ENCODE measurements around the gene ZNF205. TPM values are rescaled to one million over a fixed set of nuclear protein-coding genes. Genes with fewer than 3 reads are reported as not detected.
"Not testable (repeated sequence)": the region's sequence is repeated elsewhere in the genome, so short reads cannot be mapped to it uniquely, and the experiment has no call there.

ZNF205 gene
- polyA plus RNA-seq, 1 experiment = 3.6 TPM

DNA sequence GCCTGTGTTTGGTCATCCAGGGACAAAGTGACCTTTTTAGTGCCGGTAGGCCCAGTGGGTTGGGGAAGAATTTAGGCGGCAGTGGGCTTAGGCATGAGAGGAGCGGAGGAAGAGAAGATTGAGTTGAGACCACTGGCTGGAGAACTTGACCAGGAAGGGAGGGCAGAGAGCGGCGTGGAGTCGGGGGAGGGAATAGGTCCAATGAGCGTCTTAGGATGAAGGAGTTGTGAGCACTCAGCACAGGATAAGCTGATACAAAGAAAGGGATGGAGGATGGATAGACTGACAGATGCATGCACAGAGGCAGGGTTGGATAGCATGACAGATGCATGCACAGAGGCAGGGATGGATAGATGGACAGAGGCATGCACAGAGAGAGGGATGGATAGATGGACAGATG, 38.9 kb upstream of the ZNF205 start:
- ChIA-PET CTCF (no interaction called here), POLR2A (no interaction called here)
- no peak overlapping the region for H3K4me3 ChIP-seq (ENCODE audit: low read depth, low read length)
- no peaks in the 10 kb centered on the region for H3K9me3 ChIP-seq (ENCODE audit: control insufficient read depth, insufficient read depth, low read length)
- DNase-seq (ENCODE audit: low read depth, low spot score) = no peak
- no peak overlapping the region for H3K27ac ChIP-seq (ENCODE audit: low read depth, low read length)
- H3K27me3 ChIP-seq (ENCODE audit: control insufficient read depth, insufficient read depth, low read length) = peaks cover 14% of the 10 kb centered on the region
- TF ChIP-seq CTCF (IDR thresholded peaks at IDR 0.05; ENCODE audit: low read depth, low read length) = no peak

GRCh38 chr16:3074860-3075522, 37.4 kb upstream of the ZNF205 start:
- ChIA-PET CTCF (interaction anchor here (0.6 kb wide), 3 partner anchors 37 to 1283 kb away, joined by 3 read pairs; no protein-coding TSS in a partner anchor), POLR2A (interaction anchor here (0.6 kb wide), 1 partner anchor 27 kb away, joined by 7 read pairs; no protein-coding TSS in a partner anchor)
- Histone ChIP-seq H3K27ac (ENCODE audit: low read depth, low read length) (no peak overlapping the region), H3K4me3 (ENCODE audit: low read depth, low read length) (no peak overlapping the region), H3K27me3 (ENCODE audit: control insufficient read depth, insufficient read depth, low read length) (peaks cover 19% of the 10 kb centered on the region), H3K9me3 (ENCODE audit: control insufficient read depth, insufficient read depth, low read length) (no peaks in the 10 kb centered on the region)
- no peak for DNase-seq (ENCODE audit: low read depth, low spot score)
- no peak for TF ChIP-seq CTCF (IDR thresholded peaks at IDR 0.05; ENCODE audit: low read depth, low read length)

GRCh38 chr16:3075523-3075915, 36.9 kb upstream of the ZNF205 start:
- no peak overlapping the region for H3K4me3 ChIP-seq (ENCODE audit: low read depth, low read length)
- CTCF ChIA-PET = interaction anchor here (0.6 kb wide), 2 partner anchors 777 to 1283 kb away, joined by 3 to 5 read pairs; no protein-coding TSS in a partner anchor
- peaks cover 23% of the 10 kb centered on the region for H3K27me3 ChIP-seq (ENCODE audit: control insufficient read depth, insufficient read depth, low read length)
- H3K9me3 ChIP-seq (ENCODE audit: control insufficient read depth, insufficient read depth, low read length) = no peaks in the 10 kb centered on the region
- TF ChIP-seq CTCF (IDR thresholded peaks at IDR 0.05; ENCODE audit: low read depth, low read length) = no peak
- POLR2A ChIA-PET = interaction anchor here (0.6 kb wide), 1 partner anchor 27 kb away, joined by 7 read pairs; no protein-coding TSS in a partner anchor
- DNase-seq (ENCODE audit: low read depth, low spot score) = no peak
- H3K27ac ChIP-seq (ENCODE audit: low read depth, low read length) = no peak overlapping the region

GRCh38 chr16:3075946-3076345, 36.4 kb upstream of the ZNF205 start:
- H3K4me3 ChIP-seq (ENCODE audit: low read depth, low read length); H3K9me3 ChIP-seq (ENCODE audit: control insufficient read depth, insufficient read depth, low read length); H3K27ac ChIP-seq (ENCODE audit: low read depth, low read length); POLR2A ChIA-PET; DNase-seq (ENCODE audit: low read depth, low spot score): not testable (repeated sequence)
- H3K27me3 ChIP-seq (ENCODE audit: control insufficient read depth, insufficient read depth, low read length) = peaks cover 27% of the 10 kb centered on the region
- CTCF ChIA-PET = interaction anchor here (0.6 kb wide), 1 partner anchor 776 kb away, joined by 5 read pairs; no protein-coding TSS in a partner anchor

- Histone ChIP-seq H3K4me3 (ENCODE audit: low read depth, low read length) (no peak overlapping the region), H3K27me3 (ENCODE audit: control insufficient read depth, insufficient read depth, low read length) (peaks cover 28% of the 10 kb centered on the region), H3K27ac (ENCODE audit: low read depth, low read length) (no peak overlapping the region), H3K9me3 (ENCODE audit: control insufficient read depth, insufficient read depth, low read length) (no peaks in the 10 kb centered on the region)
- ChIA-PET CTCF (interaction anchor here (1.1 kb wide), 1 partner anchor 73 kb away, joined by 3 read pairs; no protein-coding TSS in a partner anchor), POLR2A (no interaction called here)
- no peak for DNase-seq (ENCODE audit: low read depth, low spot score)
- TF ChIP-seq CTCF (IDR thresholded peaks at IDR 0.05; ENCODE audit: low read depth, low read length) = no peak
Measured at GRCh38 chr16:3076577-3076976, 35.8 kb upstream of the ZNF205 start.

Data from AG04450 (cell line).